SK-N-SH (cell line): ENCODE data around the gene ADCY7. TPM values are rescaled to one million over a fixed set of nuclear protein-coding genes. Genes with fewer than 3 reads are reported as not detected.

Source experiments
- CTCF ChIA-PET: fragments of 300-600, 350-600 bp; formaldehyde crosslinking; extraction: SDS; loops from one replicate; lab custom pipeline; 2021; lab: Yijun Ruan, JAX
- POLR2A ChIA-PET: fragments of 350-600 bp; sonication (Branson Sonifier 250); formaldehyde crosslinking; extraction: SDS; loops from one replicate; lab custom pipeline; 2020; ENCODE audit warnings: antibody characterized with exemption, inconsistent platforms; lab: Yijun Ruan, JAX
- DNase-seq: peaks from one replicate; pipeline ENCODE4 v3.0.0; 2012
- H2AFZ ChIP-seq: fragments of 200-600 bp; sonication (generic); 2 replicates; pipeline ENCODE4 v1.8.1; 2016; ENCODE audit warnings: antibody characterized with exemption, mild to moderate bottlenecking, low read depth
- H3F3A ChIP-seq: fragments of 200-600 bp; sonication (generic); replicated peaks from 2 replicates; pipeline ENCODE3; 2016; ENCODE audit warnings: antibody characterized with exemption, mild to moderate bottlenecking; ENCODE audit not compliant: insufficient read depth
- H3K27ac ChIP-seq, 2 experiments: fragments of 200-500 bp in 1 of 2; fragments of 200-600 bp in 1 of 2; sonication (Bioruptor generic) in 1 of 2; sonication (generic), shearing (Covaris generic) in 1 of 2; 2 replicates each; pipeline versions ENCODE4 v1.5.1 to v1.6.1; 2014 to 2016; ENCODE audit warnings: low read depth in 2 of 2, inconsistent platforms in 1 of 2, low read length in 1 of 2, mild to moderate bottlenecking in 1 of 2, mixed read lengths in 1 of 2
- H3K27me3 ChIP-seq: fragments of 200-600 bp; sonication (generic), shearing (Covaris generic); 2 replicates; pipeline ENCODE4 v1.6.1; 2016; ENCODE audit warnings: mixed run types; ENCODE audit not compliant: insufficient read depth
- H3K36me3 ChIP-seq, 2 experiments: fragments of 200-500 bp in 1 of 2; fragments of 200-600 bp in 1 of 2; sonication (Bioruptor generic) in 1 of 2; sonication (generic) in 1 of 2; replicated peaks in 1 of 2; 2 replicates each; pipeline versions ENCODE3 to v1.5.1; 2014 to 2016; ENCODE audit warnings: low read length in 1 of 2, mild to moderate bottlenecking in 1 of 2; ENCODE audit not compliant: insufficient read depth in 2 of 2, control insufficient read depth in 1 of 2
- H3K4me1 ChIP-seq, 2 experiments: fragments of 200-500 bp in 1 of 2; fragments of 200-600 bp in 1 of 2; sonication (Bioruptor generic) in 1 of 2; sonication (generic), shearing (Covaris generic) in 1 of 2; 2 replicates each; pipeline versions ENCODE4 v1.5.1 to v1.6.1; 2014 to 2016; ENCODE audit warnings: low read depth in 1 of 2, low read length in 1 of 2, mixed run types in 1 of 2; ENCODE audit not compliant: insufficient read depth in 2 of 2, control insufficient read depth in 1 of 2
- H3K4me2 ChIP-seq: fragments of 200-600 bp; sonication (generic), shearing (Covaris generic); 2 replicates; pipeline ENCODE4 v1.6.1; 2017; ENCODE audit warnings: mixed run types
- H3K4me3 ChIP-seq, 2 experiments: fragments of 200-500 bp in 1 of 2; fragments of 200-600 bp in 1 of 2; sonication (Bioruptor generic) in 1 of 2; sonication (generic), shearing (Covaris generic) in 1 of 2; 2 replicates each; pipeline versions ENCODE4 v1.5.1 to v1.8.1; 2014 to 2016; ENCODE audit warnings: low read depth in 2 of 2, inconsistent platforms in 1 of 2, low read length in 1 of 2, mild to moderate bottlenecking in 1 of 2, mixed read lengths in 1 of 2, moderate library complexity in 1 of 2
- H3K79me2 ChIP-seq: fragments of 200-600 bp; sonication (generic); 2 replicates; pipeline ENCODE4 v1.8.1; 2017; ENCODE audit warnings: mild to moderate bottlenecking; ENCODE audit not compliant: insufficient read depth
- H3K9ac ChIP-seq: fragments of 200-600 bp; sonication (generic); 2 replicates; pipeline ENCODE4 v1.6.1; 2017; ENCODE audit warnings: mixed run types
- H3K9me2 ChIP-seq: fragments of 200-600 bp; sonication (generic); 2 replicates; pipeline ENCODE4 v1.6.1; 2017; ENCODE audit warnings: mixed run types
- H3K9me3 ChIP-seq: fragments of 200-600 bp; sonication (generic); 2 replicates; pipeline ENCODE4 v1.6.1; 2017; ENCODE audit warnings: mixed run types, mild to moderate bottlenecking, moderate library complexity
- H4K20me1 ChIP-seq: fragments of 200-600 bp; sonication (generic); 2 replicates; pipeline ENCODE4 v1.6.1; 2017; ENCODE audit warnings: mild to moderate bottlenecking, mixed run types; ENCODE audit not compliant: insufficient read depth
- CHD2 ChIP-seq: fragments of 150-350 bp; IDR thresholded peaks from 2 replicates; pipeline ENCODE4 v1.6.1; 2018; ENCODE audit warnings: low read length; ENCODE audit not compliant: partially characterized antibody
- EP300 ChIP-seq, 2 experiments: IDR thresholded peaks; 2 replicates each; pipeline versions ENCODE4 v1.4.0 to v1.6.1; 2012; ENCODE audit warnings: borderline replicate concordance in 1 of 2, low read depth in 1 of 2, low read length in 1 of 2
- EZH2phosphoT487 ChIP-seq: fragments of 200-600 bp; sonication (generic); IDR thresholded peaks from 2 replicates; pipeline ENCODE4 v1.6.1; 2017; ENCODE audit warnings: low read depth, mixed run types, mild to moderate bottlenecking, antibody characterized with exemption, moderate library complexity, borderline replicate concordance
- FOSL2 ChIP-seq: IDR thresholded peaks from 2 replicates; pipeline ENCODE4 v1.4.0; 2012; ENCODE audit warnings: low read depth, mild to moderate bottlenecking, moderate library complexity, borderline replicate concordance
- JUND ChIP-seq: IDR thresholded peaks from 2 replicates; pipeline ENCODE4 v1.4.0; 2012
- MEF2A ChIP-seq: IDR thresholded peaks from 2 replicates; pipeline ENCODE4 v1.4.0; 2012; ENCODE audit warnings: low read depth, borderline replicate concordance
- NFIC ChIP-seq: IDR thresholded peaks from 2 replicates; pipeline ENCODE4 v1.4.0; 2012; ENCODE audit warnings: borderline replicate concordance
- NRF1 ChIP-seq: IDR thresholded peaks from 2 replicates; pipeline ENCODE4 v1.6.1; 2012; ENCODE audit warnings: low read depth, mild to moderate bottlenecking, low read length
- POLR2AphosphoS5 ChIP-seq: IDR thresholded peaks from 2 replicates; pipeline ENCODE4 v1.6.1; 2012; ENCODE audit warnings: low read depth, low read length
- SIN3A ChIP-seq: IDR thresholded peaks from 2 replicates; pipeline ENCODE4 v1.6.1; 2012; ENCODE audit warnings: low read depth, mild to moderate bottlenecking, low read length, moderate library complexity, borderline replicate concordance
- SMC3 ChIP-seq: IDR thresholded peaks from 2 replicates; pipeline ENCODE4 v1.6.1; 2012; ENCODE audit warnings: low read depth, low read length, improper control_type of control experiment
- TCF12 ChIP-seq: IDR thresholded peaks from 2 replicates; pipeline ENCODE4 v1.4.0; 2012
- WGBS: methylation state at CpG from one replicate; pipeline ENCODE4 v1.1.6; 2017; ENCODE audit warnings: low lambda C conversion rate; 5-methylcytosine and 5-hydroxymethylcytosine counted together
- polyA plus RNA-seq, 3 experiments: library from polyadenylated mRNA; depleted of rRNA; stranded (reverse); fragments of >200 nt; gene quantifications; 2 replicates each; pipeline ENCODE4 v1.2.3, GENCODE V29; 2012
- TF ChIP-seq, protein P1 (sequence below): IDR thresholded peaks from 2 replicates; pipeline ENCODE4 v1.4.0; 2012; ENCODE audit warnings: low read depth
- TF ChIP-seq, protein P2 (sequence below): IDR thresholded peaks from 2 replicates; pipeline ENCODE4 v1.6.1; 2012; ENCODE audit warnings: mild to moderate bottlenecking, low read depth, low read length, moderate library complexity
- TF ChIP-seq, protein P3 (sequence below): IDR thresholded peaks from 2 replicates; pipeline ENCODE4 v1.4.0; 2012; ENCODE audit warnings: low read depth, borderline replicate concordance
- TF ChIP-seq, protein P4 (sequence below): IDR thresholded peaks from 2 replicates; pipeline ENCODE4; 2012
- TF ChIP-seq, protein P5 (sequence below): fragments of 150-350 bp; IDR thresholded peaks from 2 replicates; pipeline ENCODE4 v1.6.1; 2017; ENCODE audit warnings: antibody characterized with exemption, low read length, low read depth, borderline replicate concordance

ADCY7 gene
- polyA plus RNA-seq, 1 of the 3 experiments (the other 2 are of a cell fraction) = 14.3 TPM

DNA sequence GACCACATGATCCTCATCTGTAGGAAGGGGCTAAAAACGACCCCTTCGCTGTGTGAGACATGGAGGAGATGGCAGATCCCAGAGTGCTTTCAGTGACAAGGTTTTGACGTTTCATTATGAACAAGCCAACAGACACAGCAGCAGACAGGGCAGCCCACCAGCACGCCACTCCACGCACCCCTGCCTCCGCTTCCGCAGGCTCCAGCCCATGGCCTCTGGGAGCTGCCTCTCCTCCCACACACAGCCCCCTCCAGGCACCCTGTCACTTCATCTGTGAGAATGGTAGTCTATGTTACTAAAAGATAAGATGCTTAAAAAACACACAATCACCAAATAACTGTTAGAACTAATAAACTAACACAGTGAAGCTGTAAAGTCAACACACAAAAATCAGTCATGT, 12.3 kb upstream of the ADCY7 start:
- H3K4me2 ChIP-seq = no peak overlapping the region
- H3K27ac ChIP-seq = no peak overlapping the region
- H3K9ac ChIP-seq = no peak overlapping the region
- 89% methylated on average over 7 of the region's 7 CpGs for WGBS
- peaks cover 6 to 7% of the 10 kb centered on the region in 2 experiments; a peak in 2 of 4 replicates for H3K4me1 ChIP-seq
- H3K9me2 ChIP-seq = no peaks in the 10 kb centered on the region
- H4K20me1 ChIP-seq = no peaks in the 10 kb centered on the region
- H3K79me2 ChIP-seq = no peaks in the 10 kb centered on the region
- H3K4me3 ChIP-seq = no peak overlapping the region
- H3K9me3 ChIP-seq = no peaks in the 10 kb centered on the region
- TF ChIP-seq CHD2 (no peak), MEF2A (no peak), NFIC (no peak), POLR2AphosphoS5 (no peak), NRF1 (no peak), FOSL2 (no peak), EZH2phosphoT487 (no peak), JUND (no peak)
- TF ChIP-seq, protein P1, sequence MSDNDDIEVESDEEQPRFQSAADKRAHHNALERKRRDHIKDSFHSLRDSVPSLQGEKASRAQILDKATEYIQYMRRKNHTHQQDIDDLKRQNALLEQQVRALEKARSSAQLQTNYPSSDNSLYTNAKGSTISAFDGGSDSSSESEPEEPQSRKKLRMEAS = no peak
- TF ChIP-seq, protein P2, sequence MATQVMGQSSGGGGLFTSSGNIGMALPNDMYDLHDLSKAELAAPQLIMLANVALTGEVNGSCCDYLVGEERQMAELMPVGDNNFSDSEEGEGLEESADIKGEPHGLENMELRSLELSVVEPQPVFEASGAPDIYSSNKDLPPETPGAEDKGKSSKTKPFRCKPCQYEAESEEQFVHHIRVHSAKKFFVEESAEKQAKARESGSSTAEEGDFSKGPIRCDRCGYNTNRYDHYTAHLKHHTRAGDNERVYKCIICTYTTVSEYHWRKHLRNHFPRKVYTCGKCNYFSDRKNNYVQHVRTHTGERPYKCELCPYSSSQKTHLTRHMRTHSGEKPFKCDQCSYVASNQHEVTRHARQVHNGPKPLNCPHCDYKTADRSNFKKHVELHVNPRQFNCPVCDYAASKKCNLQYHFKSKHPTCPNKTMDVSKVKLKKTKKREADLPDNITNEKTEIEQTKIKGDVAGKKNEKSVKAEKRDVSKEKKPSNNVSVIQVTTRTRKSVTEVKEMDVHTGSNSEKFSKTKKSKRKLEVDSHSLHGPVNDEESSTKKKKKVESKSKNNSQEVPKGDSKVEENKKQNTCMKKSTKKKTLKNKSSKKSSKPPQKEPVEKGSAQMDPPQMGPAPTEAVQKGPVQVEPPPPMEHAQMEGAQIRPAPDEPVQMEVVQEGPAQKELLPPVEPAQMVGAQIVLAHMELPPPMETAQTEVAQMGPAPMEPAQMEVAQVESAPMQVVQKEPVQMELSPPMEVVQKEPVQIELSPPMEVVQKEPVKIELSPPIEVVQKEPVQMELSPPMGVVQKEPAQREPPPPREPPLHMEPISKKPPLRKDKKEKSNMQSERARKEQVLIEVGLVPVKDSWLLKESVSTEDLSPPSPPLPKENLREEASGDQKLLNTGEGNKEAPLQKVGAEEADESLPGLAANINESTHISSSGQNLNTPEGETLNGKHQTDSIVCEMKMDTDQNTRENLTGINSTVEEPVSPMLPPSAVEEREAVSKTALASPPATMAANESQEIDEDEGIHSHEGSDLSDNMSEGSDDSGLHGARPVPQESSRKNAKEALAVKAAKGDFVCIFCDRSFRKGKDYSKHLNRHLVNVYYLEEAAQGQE = no peak
- ChIA-PET CTCF (interaction anchor here (0.7 to 2.2 kb wide), 4 partner anchors 8 to 49 kb away, joined by 3 to 6 read pairs (median 4); partner anchors contain the start of gene ADCY7), POLR2A (interaction anchor here (1.5 kb wide), 1 partner anchor 9 kb away, joined by 4 read pairs; no protein-coding TSS in a partner anchor)
- no peaks in the 10 kb centered on the region for H3K36me3 ChIP-seq
- no peaks in the 10 kb centered on the region for H3F3A ChIP-seq
- H2AFZ ChIP-seq = no peak overlapping the region
- DNase-seq = no peak
- no peaks in the 10 kb centered on the region for H3K27me3 ChIP-seq

DNA sequence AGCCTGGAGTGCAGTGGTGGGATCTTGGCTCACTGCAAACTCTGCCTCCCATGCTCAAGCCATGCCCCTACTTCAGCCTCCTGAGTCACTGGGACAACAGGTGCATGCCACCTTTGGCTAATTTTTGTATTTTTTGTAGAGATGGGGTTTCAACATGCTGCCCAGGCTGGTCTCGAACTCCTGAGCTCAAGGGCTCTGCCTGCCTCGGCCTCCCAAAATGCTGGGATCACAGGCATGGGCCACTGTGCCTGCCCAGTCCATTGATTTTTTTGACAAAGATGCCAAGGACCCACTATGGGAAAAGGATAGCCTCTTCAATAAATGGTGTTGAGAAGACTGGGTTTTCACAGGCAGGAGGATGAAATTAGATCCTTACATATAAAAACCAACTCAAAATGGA, 10.8 kb upstream of the ADCY7 start:
- Histone ChIP-seq H3K9me2 (no peaks in the 10 kb centered on the region), H3K27me3 (no peaks in the 10 kb centered on the region), H4K20me1 (no peaks in the 10 kb centered on the region), H2AFZ (no peak overlapping the region), H3K9me3 (no peaks in the 10 kb centered on the region), H3K79me2 (no peaks in the 10 kb centered on the region), H3K36me3 (no peaks in the 10 kb centered on the region), H3K9ac (no peak overlapping the region), H3K4me2 (no peak overlapping the region), H3K4me3 (no peak overlapping the region), H3K4me1 (peaks cover 13 to 15% of the 10 kb centered on the region in 2 experiments; a peak in 2 of 4 replicates), H3K27ac (no peak overlapping the region), H3F3A (no peaks in the 10 kb centered on the region)
- DNase-seq = no peak
- CTCF ChIA-PET = interaction anchor here (1.2 to 2.2 kb wide), 3 partner anchors 9 to 27 kb away, joined by 3 to 6 read pairs (median 5); partner anchors contain the start of gene ADCY7
- 79% methylated on average over 2 of the region's 2 CpGs for WGBS
- POLR2A ChIA-PET = interaction anchor here (1.5 kb wide), 1 partner anchor 10 kb away, joined by 4 read pairs; no protein-coding TSS in a partner anchor
- TF ChIP-seq SIN3A (no peak), TCF12 (no peak), EP300 (IDR thresholded peaks at IDR 0.05; ENCODE audit: borderline replicate concordance in 1 of 2, low read depth in 1 of 2, low read length in 1 of 2) (no peak), SMC3 (no peak), CHD2 (no peak), NRF1 (no peak)
- TF ChIP-seq, protein P3, sequence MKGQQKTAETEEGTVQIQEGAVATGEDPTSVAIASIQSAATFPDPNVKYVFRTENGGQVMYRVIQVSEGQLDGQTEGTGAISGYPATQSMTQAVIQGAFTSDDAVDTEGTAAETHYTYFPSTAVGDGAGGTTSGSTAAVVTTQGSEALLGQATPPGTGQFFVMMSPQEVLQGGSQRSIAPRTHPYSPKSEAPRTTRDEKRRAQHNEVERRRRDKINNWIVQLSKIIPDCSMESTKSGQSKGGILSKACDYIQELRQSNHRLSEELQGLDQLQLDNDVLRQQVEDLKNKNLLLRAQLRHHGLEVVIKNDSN = no peak
- TF ChIP-seq, protein P4, sequence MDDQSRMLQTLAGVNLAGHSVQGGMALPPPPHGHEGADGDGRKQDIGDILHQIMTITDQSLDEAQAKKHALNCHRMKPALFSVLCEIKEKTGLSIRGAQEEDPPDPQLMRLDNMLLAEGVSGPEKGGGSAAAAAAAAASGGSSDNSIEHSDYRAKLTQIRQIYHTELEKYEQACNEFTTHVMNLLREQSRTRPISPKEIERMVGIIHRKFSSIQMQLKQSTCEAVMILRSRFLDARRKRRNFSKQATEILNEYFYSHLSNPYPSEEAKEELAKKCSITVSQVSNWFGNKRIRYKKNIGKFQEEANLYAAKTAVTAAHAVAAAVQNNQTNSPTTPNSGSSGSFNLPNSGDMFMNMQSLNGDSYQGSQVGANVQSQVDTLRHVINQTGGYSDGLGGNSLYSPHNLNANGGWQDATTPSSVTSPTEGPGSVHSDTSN = no peak
- TF ChIP-seq, protein P5, sequence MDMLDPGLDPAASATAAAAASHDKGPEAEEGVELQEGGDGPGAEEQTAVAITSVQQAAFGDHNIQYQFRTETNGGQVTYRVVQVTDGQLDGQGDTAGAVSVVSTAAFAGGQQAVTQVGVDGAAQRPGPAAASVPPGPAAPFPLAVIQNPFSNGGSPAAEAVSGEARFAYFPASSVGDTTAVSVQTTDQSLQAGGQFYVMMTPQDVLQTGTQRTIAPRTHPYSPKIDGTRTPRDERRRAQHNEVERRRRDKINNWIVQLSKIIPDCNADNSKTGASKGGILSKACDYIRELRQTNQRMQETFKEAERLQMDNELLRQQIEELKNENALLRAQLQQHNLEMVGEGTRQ = no peak
- TF ChIP-seq, protein P1 = no peak
